Stimulated activated CD4-positive, alpha-beta T cell treated with anti-CD3 and anti-CD28 coated beads, Interleukin-12 subunit alpha, Interleukin-12 subunit beta, amount 100 ng/mL, for 4 hours (primary cell): ENCODE results near the gene CES4A.
"Not testable (repeated sequence)": the region's sequence is repeated elsewhere in the genome, so short reads cannot be mapped to it uniquely, and the experiment has no call there.

Source experiments
- DNase-seq: peaks from one replicate; pipeline ENCODE4 v3.0.0-alpha.2; 2020

The CES4A gene

DNA sequence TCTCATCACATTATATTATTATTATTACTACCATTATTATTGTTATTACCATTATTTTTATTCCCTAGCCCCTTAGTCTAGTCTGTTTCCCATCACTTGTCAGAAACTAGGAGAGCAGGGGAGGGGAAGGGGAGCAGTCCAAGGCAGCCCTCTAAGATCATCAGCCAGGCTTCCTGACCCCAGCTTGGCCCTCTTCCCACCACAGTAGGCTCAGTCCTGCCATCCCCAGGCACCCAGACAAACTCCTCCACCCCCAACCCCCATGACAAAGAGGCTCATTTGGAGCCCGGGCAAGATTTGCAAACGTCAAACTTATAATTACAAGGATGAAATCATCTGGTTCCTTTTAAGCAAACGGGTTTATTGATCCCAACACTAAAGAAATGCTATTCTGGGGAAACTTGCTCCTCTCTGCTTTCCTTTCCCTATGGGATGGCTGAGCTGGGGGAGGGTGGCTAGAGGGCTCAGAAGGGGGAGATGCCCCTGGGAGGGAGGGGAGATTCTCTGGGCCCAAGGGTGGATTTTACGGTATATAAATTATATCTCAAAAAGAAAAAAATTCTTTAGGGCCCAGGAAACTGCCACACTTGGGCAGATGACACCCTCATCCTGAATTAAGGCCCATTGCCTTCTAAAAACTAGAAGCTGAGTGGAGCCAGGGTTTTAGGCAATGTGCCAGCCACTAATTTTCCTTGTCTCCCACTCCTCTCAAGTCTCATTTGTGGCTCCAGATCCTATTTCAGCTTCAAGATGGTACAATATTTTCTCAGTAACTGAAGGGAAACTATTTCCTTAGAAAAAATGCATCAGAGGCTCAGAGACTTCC is 36.2 kb downstream of the CES4A start:
- no peak for DNase-seq

DNA sequence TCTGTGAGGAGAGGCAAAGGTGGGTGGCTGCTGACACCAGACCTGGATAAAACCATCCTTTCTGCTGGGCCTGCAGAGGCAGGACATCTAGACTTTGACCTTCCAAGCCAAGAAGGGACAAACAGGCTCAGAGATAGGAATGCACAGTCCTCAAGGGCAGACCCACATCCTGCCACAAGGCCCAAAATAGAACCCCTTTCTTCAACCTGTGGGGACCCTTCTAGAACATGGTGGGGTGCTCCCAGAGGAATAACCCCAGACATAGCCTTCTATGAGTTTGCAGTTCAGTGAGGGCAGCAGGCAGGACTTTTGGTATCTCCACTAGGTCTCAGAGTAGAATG is 36.8 kb downstream of the CES4A start:
- no peak for DNase-seq

DNA sequence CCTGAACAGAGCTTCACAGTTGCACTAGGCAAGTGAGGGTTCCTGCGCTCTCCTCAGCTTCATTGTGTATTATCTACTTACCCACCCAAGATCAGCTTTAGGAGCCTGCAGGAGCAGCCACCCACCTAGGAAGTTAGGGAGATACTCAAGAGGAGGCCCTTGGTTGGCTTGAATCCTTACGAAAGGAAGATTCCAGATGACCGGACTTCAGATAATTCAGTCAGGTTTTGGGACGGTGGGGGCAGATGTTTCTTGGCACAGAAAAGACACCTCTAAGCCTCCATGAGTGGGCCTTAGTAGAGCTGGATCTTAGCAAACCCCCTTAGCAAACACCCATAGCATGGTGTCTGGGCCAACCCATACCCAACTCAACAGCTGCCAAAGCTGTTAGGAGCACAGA is 38.2 kb downstream of the CES4A start:
- DNase-seq, result no peak

DNA sequence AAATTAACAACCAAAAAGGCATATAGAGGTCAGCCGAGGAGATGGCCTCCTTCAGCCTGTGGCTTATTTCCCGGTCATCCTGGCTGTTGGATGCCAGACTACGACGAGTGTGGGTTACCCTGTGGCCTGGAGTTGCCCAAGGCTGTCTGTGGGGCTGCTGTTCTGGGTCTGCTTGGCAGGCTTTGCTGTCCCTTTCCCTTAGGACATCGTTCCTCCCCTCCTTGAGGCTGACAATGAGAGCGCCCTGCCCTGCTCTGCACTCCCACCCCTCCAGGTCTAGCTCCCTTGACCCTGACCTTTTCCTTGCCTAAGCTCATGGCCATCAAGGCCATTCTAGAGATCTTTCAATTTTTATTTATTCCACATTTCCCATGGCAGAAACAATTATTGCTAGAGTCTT is 38.7 kb downstream of the CES4A start:
- DNase-seq, result no peak

DNA sequence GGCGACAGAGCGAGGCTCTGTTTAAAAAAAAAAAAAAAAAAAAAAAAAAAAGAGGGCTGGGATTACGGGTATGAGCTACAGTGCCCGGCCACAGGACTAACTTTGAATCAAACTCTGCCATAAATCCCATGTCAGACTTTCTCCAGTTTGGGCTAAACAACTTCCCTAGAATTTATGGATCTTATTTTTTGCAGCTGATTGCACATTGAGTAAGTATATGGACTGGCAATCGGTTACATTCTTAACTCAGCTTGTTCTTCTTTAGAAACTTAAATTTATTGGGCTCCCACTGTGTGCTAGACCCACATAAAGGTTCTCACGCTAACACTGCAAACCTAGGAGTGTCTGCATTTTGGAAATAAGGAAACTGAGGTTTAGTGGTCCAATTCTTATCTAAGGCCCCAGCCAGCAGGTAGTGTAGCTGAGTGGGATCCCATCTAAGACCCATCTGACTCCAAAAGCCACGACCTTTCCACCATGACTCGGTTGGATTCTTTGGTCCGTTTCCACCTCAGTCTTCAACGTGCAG is 39.8 kb downstream of the CES4A start:
- no peak for DNase-seq

DNA sequence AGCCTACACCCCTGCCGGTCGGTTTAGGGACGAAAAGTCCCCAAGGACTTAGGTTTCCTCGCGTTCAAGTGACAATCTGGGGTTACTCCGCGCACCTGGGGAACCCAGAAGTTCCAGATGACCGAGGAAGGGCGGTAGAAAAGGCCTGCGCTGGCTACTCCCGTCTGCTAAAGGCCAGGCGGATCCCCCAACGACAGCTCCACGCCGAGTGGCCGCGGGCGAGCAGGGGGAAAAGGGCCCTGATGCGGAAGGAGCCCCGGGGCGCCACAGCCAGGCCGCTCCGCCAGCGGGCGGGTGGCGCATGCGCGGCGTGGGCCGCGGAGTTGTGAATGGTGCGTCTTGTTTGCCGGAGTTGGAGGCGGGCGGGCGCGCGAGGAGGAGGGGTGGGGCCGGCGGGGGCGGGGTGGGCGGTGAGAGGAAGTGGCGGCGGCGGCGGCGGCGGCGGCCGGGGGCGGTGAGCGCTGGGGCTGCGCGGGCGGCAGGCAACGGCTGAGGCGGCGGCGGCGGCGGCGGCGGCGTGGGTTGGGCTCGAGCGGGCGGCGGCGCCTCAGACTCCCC is 40.4 kb downstream of the CES4A start, which contains the start of gene CBFB:
Gene CBFB, plus strand, starts transcription at position 454 of the 558 bp plus-strand sequence. CDS start 259 bp downstream, outside the sequence.
- peak; percentile 91 for DNase-seq

DNA sequence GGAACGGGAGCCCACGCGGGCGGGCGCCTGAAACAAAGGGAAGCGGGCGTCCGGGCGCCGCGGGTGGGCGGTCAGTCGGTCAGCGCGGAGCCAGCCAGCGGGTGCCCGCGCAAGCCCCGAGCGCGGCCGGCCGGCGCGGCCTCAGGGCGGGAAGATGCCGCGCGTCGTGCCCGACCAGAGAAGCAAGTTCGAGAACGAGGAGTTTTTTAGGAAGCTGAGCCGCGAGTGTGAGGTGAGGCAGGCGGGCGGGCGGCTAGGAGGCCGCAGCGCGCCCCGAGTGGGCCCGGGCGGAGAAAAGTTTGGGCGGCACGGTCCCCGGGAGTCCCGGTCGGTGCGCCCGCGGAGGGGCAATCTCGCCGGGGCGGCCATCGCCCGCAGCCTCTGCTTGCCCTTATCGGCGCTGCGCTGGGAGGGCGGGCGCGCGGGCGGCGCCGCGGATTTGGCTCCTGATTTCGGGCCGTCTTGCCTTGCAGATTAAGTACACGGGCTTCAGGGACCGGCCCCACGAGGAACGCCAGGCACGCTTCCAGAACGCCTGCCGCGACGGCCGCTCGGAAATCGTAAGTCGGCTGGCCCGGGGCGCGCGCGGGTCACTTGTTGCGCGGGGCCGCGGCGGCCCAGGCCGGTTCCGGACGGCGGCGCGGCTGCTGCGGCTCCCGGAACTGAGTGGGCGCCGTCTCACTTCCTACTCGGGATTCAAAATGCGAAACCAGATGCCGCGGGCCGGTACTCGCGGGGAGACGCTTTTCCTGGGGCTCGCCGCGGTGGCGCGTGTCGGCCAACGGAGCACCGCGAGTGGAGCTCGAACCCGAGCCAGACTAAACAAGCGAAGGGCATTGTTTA is 41.1 kb downstream of the CES4A start:
- DNase-seq, result peak; percentile 59

DNA sequence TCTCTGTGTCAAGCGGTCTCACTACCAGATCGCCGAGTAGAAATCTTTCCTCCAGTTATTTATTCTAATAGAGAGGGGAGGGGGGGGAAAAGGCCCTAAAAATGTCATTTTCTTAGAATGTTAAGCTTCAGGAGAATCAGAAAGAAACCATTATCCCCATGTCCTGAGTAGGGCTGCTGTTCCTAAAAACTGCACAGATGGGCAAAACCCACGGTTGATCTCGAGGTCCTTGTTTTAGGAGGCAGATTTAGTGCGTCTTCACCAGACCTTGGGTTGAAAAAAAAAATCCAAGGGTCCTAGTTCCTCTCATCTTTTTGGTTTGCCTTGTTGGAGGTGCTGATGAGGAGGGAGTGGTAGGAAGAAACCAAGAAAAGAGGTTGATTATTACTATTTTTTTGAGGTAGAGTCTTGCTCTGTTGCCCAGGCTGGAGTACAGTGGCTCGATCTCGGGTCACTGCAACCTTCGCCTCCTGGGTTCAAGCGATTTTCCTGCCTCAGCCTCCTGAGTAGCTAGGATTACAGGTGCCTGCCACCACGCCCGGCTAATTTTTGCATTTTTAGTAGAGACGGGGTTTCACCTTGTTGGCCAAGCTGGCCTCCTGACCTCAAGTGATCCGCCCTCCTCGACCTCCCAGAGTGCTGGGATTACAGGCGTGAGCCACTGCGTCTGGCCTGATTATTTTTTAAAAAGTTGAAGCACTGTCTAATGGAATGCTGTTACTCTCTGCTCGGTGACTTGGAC is 42.0 kb downstream of the CES4A start:
- DNase-seq, result no peak

DNA sequence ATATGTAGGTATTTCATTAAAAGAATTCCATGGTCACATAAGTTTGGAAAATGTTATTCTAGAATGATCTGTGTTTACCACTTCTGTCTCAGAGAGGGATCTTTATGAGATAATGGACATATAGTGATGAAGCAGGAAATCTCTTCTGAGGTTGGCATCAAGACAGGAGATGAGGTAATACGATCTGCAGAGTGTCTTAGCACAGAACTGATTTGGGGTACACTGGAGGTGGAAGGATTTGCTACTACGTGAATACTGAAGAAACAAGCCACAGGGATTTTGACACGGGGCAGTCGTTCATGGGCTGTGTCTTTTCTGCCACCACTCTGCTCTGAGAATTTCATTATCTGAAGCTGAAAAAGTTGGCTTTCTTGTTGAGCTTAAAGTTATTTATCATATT is 46.1 kb downstream of the CES4A start:
- DNase-seq, result no peak

DNA sequence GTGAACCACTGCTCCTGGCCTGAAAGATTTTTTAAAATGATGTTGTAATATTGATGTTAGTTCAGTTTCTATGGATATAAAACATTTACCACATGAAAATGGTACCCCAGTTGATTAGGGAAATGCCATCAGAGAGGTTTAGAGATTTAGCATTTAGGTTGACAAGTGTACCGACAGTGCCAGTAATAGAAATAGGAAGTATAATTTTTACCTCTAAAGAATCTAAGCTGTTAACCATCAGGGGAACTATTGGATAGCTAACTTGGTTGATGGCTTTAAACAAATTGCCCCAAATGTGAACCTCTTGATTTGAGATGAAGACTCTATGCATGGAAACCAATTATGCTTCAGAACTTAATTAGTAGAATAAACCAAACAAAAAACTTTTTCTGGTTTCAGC is 47.0 kb downstream of the CES4A start:
- no peak for DNase-seq

DNA sequence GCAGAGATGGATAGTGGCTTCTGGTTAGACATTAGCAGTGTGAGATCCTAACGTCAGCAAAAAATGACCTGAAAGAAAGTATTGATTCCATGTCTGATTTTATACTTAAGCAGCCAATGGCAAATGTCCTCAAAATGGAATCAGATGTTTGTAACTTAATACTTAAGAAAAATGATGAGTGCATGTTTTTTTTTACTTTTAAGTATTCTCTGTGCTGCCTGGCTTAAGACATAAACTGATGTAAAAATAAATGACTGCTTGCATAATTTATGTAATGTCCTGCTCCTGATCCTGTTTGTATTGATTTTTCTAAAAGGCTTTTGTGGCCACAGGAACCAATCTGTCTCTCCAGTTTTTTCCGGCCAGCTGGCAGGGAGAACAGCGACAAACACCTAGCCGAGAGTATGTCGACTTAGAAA is 47.9 kb downstream of the CES4A start:
- DNase-seq, result no peak

DNA sequence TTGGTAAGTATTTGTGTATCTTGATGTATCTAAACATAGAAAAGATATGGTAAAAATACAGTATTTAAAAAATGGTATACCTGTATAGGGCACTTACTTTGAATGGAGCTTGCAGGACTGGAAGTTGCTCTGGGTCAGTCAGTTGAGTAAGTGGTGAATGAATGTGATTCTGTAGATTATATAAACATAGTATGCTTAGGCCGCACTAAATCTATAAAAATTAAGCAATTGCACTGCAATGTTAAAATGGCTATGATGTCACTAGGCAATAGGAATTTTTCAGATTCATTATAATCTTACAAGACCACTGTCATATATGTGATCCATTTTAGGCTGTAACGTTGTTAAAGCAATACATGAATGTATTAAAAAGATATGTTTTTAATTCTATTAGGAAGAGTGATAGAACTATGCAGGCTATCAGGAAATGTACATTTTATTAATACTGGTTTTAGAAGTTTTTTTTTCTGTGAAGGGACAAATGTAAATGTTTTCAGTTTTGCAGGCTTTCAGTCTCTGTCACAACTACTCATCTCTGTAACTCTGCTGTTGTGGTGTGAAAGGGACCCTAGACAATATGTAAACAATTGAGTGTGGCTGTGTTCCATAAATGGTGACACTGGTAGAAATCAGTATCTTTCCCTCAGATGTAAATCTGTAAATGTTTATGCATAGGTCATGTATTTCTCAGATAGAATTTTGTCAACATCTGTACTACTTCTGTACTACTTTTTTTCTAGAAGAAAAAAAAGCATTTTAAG is 51.1 kb downstream of the CES4A start:
- no peak for DNase-seq

DNA sequence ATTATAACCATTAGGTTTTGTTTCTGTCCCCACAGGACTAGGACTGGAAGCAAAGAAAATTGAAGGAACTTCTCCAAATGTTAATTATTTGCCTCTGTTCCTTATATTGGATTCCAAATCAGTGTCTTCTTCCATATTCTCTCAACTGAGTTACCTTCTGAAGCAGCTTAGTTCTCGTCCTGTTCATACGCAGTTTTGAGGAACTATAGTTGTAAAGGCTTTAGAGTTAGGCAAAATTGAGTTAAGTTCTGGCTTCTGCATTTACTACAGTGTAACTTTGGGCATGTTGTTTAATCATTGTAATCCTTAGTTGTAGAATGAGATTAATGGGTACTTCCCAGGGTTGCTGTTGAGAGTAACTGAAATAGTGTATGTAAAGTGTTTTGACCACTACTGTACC is 51.8 kb downstream of the CES4A start:
- no peak for DNase-seq

DNA sequence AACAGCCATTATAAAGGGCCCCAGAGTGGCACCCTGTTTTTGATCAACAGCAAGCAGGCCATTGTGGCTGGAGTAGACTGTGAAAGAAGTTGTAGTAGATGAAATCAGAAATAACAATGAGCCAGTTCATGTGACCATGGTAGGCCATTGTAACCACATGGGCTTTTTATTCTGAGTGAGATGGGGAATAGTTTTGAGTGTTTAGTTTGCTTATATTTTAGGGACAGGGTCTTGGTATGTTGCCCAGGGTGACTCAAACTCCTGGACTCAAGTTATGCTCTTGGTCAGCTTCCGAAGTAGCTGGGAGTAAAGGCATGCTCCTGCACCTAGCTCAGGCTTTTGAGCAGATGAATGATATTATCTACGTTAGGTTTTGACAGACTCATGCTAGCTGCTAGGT is 52.5 kb downstream of the CES4A start:
- no peak for DNase-seq

DNA sequence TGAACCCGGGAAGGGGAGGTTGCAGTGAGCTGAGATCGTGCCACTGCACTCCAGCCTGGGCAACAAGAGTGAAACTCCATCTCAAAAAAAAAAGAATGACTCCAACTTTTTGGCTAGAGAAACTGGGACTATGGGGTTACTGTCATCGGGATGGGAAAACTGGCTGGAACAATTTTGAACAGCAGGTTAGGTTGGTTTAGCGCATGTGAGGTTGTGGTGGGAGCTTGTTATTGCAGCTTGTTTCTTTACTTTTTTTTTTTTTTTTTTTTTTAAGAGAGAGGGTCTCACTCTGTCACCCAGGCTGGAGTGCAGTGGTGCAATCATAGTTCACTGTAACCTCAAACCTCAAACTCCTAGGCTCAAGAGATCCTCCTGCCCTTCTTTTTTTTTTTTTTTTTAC is 53.1 kb downstream of the CES4A start:
- DNase-seq, result not testable (repeated sequence)

DNA sequence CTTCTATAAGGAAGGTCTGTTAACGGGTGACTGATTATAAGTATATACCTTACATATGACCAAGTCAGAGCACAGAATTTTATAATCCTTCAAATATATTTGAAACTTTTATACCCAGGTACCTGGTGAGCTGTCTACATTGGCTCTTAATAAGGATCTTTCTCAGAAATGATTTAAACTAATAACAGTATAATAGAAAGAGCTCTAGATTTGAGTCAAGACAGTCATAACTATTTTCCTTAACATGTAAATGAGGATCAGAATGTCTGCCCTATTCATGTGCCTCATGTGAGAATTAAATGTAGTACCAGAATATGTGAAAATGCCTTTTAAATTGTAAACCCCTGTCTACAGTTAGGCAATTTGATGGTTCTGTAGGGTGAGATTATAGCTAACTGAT is 55.0 kb downstream of the CES4A start:
- DNase-seq, result no peak

DNA sequence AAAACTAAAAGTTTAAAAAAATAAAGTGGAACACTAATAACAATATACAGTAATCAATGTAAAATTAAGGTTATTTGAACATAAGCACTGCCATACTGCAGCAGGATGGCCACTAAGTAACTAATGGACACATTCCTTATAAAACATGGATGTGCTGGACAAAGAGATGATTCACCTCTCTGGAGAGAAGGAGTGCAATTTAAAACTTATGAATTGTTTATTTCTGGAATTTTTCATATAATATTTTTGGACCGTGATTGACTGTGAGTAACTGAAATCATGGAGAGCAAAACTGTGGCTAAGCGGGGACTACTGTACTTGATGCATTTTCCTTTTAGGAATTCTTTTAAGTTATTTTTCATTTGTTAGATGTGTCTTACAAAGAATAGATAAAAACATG is 62.4 kb downstream of the CES4A start:
- no peak for DNase-seq

DNA sequence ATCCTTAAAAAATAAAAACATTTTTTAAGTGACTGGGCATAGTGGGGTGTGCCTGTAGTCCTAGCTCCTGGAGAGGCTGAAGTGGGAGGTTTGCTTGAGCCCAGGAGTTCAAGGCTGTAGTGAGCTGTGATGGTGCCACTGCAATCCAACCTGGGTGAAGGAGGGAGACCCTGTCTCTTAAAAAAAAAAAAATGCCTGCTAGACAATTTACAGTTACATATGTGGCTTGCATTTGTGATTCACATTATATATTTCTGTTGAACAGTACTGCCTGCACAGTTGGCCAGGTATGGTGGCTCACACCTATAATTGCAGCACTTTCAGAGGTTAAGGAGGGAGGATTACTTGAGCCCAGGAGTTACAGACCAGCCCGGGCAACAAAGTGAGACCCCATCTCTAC is 64.0 kb downstream of the CES4A start:
- no peak for DNase-seq

DNA sequence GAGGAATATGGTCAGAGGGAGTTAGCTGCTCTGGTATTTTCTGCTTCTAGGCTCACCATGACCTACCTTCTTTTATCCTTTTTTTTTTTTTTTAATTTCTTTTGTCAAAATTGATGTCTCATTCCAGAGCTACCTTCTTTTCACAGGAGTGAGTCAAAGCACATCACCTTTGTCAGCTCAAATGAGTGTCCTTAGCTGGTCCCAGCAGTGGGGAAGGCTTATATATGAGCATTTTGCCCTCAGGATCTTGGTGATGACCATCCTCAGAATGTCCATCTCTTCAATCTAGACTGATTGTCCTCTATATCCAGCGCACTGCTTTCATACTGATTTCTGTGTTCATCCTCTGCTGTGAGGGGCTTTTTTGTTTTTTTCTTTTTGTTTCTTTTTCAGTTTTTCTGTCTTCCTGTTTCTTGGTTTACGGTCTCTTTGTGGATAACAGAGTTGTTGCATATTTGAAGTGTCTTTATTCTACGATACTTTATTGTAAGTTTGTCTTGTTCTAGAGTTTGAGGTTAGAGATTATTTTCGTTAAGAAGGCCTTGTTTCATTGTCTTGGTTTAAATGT is 65.5 kb downstream of the CES4A start:
- no peak for DNase-seq

DNA sequence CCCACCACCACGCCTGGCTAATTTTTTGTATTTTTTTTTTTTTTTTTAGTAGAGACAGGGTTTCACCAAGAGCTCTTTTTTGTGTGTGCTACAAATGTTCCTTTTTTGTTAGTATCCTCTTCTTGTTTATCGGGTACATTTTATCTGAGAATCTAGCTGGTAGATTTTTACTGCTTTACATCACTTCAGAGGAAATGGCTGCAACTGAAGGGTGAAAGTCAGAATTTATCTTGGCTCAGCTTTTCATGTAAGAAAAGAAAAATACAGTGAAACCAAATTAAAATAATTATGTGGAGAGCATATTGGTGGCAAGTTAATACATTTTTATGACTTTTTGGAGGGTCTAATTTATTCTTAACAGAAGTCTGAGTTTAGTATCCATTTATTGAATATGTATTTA is 66.5 kb downstream of the CES4A start:
- no peak for DNase-seq

DNA sequence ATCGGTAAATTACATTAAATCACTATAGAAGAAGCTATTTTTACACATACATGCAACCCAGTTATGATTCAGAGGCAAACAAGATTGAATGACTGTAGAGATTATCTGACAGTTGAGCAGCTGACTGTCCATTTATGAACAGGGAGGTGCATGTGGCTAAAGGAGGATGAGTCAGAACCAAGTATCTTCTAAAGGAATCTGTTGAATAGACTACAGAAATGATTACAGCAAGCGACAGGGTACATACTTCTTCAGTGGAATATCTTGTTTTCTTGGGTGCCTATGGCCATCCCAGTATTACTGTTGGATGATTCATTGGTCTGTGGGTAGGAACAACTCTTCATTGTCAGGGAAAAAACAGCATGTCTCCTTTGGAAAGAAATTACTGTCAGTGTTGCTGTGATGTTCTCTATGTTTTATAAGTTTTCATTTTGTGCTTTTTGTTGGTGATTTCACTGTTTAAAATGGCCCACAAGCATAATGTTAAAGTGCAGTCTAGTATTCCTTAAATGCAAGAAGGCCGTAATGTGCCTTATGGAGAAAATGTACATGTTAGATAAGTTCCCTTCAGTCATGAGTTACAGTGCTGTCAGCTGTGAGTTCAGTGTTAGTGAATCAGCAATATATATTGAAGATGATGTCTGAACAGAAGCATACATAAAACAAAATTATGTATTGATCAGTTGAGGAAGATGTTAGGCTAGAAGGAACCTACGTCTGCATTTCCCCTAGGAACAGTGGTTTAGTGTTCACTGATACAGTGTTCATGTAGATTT is 67.5 kb downstream of the CES4A start:
- no peak for DNase-seq
